ENCODE data around the gene GINS2. TPM values are rescaled to one million over a fixed set of nuclear protein-coding genes. Genes with fewer than 3 reads are reported as not detected.
A peak's percentile ranks its signal among the peaks of the same experiment; 100 is the strongest.

Gene GINS2
- total RNA-seq, 1 experiment from 2014 or later: 52.7 TPM

- no peak overlapping the region for H3K27ac ChIP-seq (ENCODE audit: insufficient read length, low read depth, low read length)
- TF ChIP-seq CTCF (conservative IDR thresholded peaks at IDR 0.05): no peak
- no peaks in the 10 kb centered on the region for H3K27me3 ChIP-seq (ENCODE audit: insufficient read depth, low read length)
- no peaks in the 10 kb centered on the region for H3K9me3 Mint-ChIP-seq
- H3K4me2 ChIP-seq (ENCODE audit: insufficient read depth, insufficient read length, low read length): no peak overlapping the region
- H3K27ac Mint-ChIP-seq: peak overlapping the region in 2 of 3 experiments; percentile 87 to 89; a peak in 3 of 7 replicates
- H3K23me2 ChIP-seq (ENCODE audit: insufficient read length, low read depth, low read length, poor library complexity, severe bottlenecking): no peaks in the 10 kb centered on the region
- no peak overlapping the region for H2BK5ac ChIP-seq (ENCODE audit: insufficient read length, low read length)
- no peak overlapping the region for H3K56ac ChIP-seq (ENCODE audit: insufficient read length, low read depth, low read length)
- H3K4me3 Mint-ChIP-seq: no peak overlapping the region
- H3K4ac ChIP-seq (ENCODE audit: low read depth, low read length): no peak overlapping the region
- H3K18ac ChIP-seq (ENCODE audit: insufficient read length, low read depth, low read length): no peak overlapping the region
- H4K20me1 ChIP-seq (ENCODE audit: control insufficient read depth, insufficient read depth, insufficient read length): no peaks in the 10 kb centered on the region
- no CpG with 5 or more reads among the region's 26 CpGs for WGBS (ENCODE audit: extremely low coverage, insufficient read length, low lambda C conversion rate)
- no peak overlapping the region for H4K5ac ChIP-seq (ENCODE audit: insufficient read length, low read depth, low read length)
- H3K79me1 ChIP-seq (ENCODE audit: insufficient read depth, low read depth, low read length, poor library complexity, severe bottlenecking): no peaks in the 10 kb centered on the region
- H3K9me3 ChIP-seq (ENCODE audit: control insufficient read depth, low read depth, low read length): no peaks in the 10 kb centered on the region
- no peaks in the 10 kb centered on the region; the same call in 1 of the 2 replicates for H3K27me3 Mint-ChIP-seq (ENCODE audit: low read depth)
- H2BK120ac ChIP-seq (ENCODE audit: low read depth, low read length, poor library complexity, severe bottlenecking): no peak overlapping the region
- no peak overlapping the region for H2BK15ac ChIP-seq (ENCODE audit: low read depth, low read length)
- H3K79me2 ChIP-seq (ENCODE audit: insufficient read depth, low read length): no peaks in the 10 kb centered on the region
- no peak for DNase-seq
- H2BK12ac ChIP-seq (ENCODE audit: insufficient read length, low read depth, low read length): no peak overlapping the region
- no peak overlapping the region for H2BK20ac ChIP-seq (ENCODE audit: low read depth, low read length, poor library complexity, severe bottlenecking)
- no peak overlapping the region for H2AK5ac ChIP-seq (ENCODE audit: insufficient read length, low read length)
- no peak overlapping the region for H4K8ac ChIP-seq (replicated peaks; ENCODE audit: insufficient read length, low read depth, low read length)
- peaks cover 4% of the 10 kb centered on the region in 2 experiments; a peak in 3 of 4 replicates for H3K4me1 Mint-ChIP-seq
- H3K23ac ChIP-seq (ENCODE audit: insufficient read length, low read depth, low read length): no peak overlapping the region
- H3T11ph ChIP-seq (ENCODE audit: low read length): no peak overlapping the region
- no peak overlapping the region for H4K91ac ChIP-seq (ENCODE audit: insufficient read length, low read depth, low read length)
- peaks cover 61 to 92% (median 92%) of the 10 kb centered on the region in 3 experiments for H3K36me3 Mint-ChIP-seq (ENCODE audit: insufficient read depth in 1 of 3, low read depth in 3 of 3)
- no peaks in the 10 kb centered on the region for H3K4me1 ChIP-seq (ENCODE audit: insufficient read depth, low read length)
- no peak overlapping the region for H2AFZ ChIP-seq (ENCODE audit: low read length)
- H3K14ac ChIP-seq (ENCODE audit: insufficient read depth, low read length): no peak overlapping the region; the same call in 1 of the 2 replicates
- H3K9ac ChIP-seq (ENCODE audit: extremely low read depth, insufficient read length, low read length): no peak overlapping the region
These were observed 26.8 kb downstream of the GINS2 start for GRCh38 chr16:85661740-85662481.
